Right forelimb (tissue), 1 donor: Measurements from ENCODE around the gene IGFBP6.
A peak's percentile ranks its signal among the peaks of the same experiment; 100 is the strongest.
"Not testable (repeated sequence)": the region's sequence is repeated elsewhere in the genome, so short reads cannot be mapped to it uniquely, and the experiment has no call there.

ENCODE experiments used
- DNase-seq: peaks from one replicate; pipeline ENCODE4 v3.0.0-alpha.2; 2018

The IGFBP6 gene

DNA sequence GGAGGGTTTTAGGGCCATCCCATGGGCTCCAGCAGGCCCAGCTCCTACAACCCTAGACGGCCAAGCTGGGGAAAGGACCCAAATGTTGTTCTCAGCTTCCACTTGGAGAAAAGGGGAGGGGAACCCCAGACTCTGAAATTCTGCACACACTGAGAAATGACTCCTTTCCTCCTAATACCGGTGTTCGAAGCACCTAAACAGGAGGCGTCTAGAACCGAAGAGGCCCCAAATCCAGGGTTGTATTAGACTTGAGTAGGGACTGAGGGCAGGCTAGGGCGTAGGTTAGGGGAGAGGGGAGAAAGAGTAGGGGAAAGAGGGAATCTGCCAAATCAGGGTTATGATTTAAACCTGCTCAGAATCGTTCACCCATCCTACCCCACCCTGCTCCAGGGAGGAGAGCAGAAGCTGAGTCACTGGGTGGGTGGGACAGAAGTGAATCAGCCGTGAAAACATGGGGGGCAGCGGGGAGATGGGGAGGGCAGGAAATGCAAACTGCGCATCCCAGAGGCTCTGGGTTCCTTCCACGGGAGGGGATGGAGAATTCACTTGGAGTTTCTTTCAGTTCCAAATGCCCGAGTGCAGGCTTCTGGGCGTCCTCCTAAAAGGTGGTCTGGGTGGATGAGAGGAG is 1.0 kb downstream of the IGFBP6 start:
- no peak for DNase-seq

DNA sequence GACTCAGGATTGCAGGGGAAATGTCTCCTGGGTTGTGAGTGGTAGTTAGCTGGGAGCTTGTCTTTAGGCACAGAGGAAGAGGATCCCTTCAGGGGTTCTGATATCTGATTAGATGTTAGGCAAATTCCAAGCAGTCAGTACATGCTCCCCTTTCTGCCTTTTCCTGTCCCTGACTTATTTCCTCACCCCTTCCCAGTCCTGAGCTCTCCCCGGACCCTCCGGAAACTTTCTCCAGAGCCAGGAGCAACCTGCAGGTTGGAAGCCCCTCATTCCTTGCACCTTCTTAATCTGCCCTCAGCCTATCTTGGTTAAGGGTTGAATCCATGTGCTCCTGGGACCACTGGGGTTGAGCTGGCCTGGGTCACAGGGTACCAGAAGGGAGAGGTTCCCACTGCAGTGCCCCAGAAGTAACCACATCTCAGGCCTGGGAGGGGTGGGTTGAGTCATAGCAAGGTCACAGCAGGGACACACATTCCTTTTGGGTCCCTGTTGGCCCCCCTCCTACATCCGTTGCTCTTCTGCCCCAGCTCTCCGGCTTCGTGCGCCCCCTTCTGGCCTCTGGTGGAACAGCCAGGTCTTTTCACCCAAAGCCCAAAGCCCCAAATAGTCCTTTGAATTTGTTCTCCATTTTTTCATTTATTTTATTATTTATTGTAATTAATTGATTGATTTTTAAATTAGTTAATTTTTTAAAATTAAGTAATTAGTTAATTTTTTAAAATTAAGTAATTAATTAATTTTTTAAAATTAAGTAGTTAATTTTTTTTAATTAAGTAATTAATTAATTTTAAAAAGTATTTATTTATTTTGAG is 1.8 kb downstream of the IGFBP6 start:
- DNase-seq, result peak; percentile 94

DNA sequence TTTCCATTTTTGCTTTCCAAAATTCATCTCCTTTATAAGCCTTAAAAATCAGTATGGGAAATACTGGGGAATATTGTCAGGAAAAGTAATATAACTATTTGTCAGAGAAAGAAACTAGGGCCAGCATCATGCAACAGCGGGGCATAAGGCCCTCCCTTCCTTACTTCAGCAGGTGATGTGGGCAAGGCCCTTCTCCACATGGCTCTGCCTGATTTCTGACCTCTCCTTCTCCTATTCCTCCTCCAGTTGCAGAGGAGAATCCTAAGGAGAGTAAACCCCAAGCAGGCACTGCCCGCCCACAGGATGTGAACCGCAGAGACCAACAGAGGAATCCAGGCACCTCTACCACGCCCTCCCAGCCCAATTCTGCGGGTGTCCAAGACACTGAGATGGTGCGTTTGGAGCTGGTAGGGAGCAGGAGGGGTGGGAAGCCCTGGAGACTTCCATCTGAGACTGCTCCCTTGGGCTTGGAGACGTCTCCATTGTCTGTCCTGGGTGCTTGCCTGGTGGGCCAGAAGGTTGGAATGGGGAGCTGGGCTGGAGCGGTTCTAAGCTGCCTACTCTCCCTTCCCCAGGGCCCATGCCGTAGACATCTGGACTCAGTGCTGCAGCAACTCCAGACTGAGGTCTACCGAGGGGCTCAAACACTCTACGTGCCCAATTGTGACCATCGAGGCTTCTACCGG is 3.1 kb downstream of the IGFBP6 start:
- DNase-seq, result no peak

DNA sequence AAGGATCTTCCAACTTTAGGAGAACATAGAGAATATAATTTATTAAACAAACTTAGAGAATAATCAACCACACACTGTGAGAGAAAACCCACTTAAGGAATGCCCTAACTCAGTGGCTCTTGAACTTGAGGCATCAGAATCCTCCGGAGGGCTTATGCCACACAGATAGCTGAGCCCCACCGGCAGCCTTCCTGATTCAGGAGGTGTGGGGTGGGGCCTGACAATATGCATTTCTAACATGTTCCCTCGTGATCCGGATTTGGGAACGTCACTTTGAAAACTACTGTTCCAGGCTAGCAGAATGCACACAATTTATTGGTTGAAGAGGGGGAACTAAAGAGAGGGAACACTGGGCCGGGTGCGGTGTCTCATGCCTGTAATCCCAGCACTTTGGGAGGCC is 3.8 kb downstream of the IGFBP6 start:
- no peak for DNase-seq

DNA sequence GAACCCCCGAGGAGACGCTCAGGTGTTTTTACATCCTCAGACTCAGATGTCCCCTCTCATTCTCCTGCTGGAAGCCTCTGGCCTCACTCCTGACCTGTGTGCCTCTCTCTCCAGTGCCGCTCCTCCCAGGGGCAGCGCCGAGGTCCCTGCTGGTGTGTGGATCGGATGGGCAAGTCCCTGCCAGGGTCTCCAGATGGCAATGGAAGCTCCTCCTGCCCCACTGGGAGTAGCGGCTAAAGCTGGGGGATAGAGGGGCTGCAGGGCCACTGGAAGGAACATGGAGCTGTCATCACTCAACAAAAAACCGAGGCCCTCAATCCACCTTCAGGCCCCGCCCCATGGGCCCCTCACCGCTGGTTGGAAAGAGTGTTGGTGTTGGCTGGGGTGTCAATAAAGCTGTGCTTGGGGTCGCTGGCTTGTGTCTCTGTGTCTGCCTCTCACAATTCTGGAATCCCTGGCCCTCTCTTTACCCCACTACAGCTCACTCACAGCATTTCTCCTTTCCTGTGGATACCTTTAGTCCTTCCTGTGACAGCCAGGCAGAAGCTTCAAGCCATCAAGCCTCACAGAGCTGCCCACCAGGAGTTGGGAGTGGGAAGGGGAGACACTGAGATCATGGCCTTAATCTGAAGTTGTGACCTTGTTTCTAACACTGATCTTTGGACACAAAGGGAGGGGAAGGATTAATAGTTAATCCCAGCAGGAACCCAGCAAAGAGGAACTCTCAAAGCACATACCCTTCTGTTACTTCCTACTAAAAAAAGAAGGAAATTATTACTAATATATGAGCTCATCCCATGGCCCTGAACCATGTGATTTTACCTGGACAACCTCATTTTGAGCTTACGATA is 4.7 kb downstream of the IGFBP6 start:
- no peak for DNase-seq

DNA sequence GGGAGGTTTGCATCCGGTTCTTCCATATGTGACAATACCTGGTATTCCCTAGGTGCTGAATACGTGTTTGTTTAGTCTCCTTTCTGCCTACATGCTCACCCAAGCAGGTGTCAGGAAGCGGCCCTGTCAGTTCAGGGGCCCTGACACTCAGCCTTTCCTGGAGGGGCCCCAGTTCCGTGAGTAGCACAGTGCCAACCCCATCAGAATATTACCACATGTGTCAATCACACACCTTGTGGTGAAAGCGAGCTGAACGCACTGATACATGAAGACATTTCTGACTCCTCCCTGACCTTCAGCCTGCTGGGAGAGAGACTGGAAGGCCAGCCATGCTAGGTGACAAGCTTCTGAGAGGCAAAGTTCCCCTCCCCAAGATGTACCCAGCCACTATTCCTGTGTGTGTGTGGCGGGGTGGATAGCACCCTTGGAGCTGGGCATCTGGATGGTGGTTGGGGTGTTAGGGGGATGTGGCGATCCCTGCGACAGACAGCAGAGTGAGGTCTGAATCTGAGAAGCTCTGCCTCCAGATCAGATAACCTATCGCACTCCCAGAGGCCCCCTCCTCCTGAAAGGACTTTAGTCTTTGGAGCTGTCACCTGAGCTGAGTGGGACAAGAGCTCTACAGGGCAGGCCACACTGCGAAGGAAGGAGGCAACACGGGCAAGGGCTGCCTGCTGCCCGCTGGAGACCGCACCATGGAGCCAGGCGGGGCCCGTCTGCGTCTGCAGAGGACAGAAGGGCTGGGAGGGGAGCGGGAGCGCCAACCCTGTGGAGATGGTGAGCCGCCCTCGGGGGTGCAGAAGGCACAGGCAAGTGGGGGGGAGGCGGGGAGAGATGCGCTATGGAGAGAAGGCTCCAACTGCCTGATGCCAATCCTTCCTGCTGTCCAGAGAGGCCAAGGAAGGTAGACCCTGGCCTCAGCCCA is 5.7 kb downstream of the IGFBP6 start, which contains the start of gene SOAT2:
TSS of gene SOAT2 (plus strand) at position 604 of the 925 bp plus-strand sequence. CDS start at position 696, 92 bp downstream.
- no peak for DNase-seq

DNA sequence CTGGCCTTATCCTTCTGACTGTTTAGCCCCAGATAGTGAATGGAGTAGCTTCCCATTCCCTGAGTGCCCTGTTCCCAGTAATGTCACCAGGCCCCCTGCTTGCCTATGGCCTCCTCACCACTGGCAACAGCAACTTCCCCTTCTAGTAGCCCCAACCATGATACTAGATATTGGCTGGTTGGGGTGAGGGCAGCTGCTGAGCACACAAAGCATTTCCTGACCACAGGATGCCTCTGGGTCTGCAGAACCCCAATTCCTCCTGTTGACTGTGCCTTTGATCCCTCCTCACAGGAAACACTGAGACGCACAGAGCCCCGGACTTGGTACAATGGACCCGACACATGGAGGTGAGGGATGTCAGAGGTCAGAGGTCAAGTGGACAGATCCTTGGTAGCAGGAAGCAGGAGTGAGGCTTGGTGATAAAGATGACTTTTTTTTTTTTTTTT is 6.4 kb downstream of the IGFBP6 start:
- no peak for DNase-seq

DNA sequence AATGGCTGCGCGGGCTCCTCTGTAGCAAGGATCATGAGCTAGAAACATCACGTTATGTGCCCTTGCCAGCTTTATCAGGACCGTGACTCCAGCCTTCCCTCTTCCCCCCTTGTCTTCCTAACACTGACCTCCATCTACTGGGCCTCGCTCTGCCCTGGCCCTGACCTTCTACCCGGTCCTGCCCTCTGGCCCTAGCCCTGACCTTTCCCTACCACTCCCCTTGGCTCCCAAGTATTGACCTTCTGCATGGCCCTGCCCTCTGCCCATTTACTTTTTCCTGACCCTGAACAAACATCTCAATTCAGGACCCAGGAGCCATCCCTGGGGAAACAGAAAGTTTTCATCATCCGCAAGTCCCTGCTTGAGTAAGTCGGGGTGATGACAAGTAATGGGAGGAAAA is 7.8 kb downstream of the IGFBP6 start:
- no peak for DNase-seq

DNA sequence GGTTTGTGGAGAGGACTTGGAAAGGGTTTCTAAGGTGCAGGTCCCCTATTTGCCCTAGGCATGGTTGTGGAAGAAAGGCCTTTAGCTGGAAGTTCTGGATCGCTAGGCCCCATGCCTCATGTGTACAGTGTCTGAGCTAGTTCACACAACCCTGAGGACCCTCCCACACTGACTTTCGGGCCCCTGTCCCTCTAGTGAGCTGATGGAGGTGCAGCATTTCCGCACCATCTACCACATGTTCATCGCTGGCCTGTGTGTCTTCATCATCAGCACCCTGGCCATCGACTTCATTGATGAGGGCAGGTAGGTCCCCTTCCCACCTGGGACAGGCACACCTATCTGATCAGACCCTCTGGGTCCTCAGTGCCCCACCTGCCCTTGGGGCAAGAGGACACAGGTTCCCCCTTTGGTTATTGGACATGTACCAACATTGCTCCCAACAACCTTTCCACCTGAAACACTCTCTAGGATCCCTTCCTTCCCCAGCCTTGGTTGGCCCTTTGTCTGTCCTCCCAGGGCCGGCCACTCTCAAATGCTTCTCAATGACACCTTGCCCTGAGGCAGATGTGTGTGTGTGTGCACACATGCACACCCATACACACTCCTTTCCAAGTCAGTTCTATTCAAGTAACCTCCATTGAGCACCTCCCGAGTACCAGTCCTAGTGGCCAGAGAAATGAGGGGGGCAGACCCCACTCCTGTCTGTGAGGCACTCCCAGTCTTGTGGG is 8.4 kb downstream of the IGFBP6 start:
- DNase-seq, result no peak

DNA sequence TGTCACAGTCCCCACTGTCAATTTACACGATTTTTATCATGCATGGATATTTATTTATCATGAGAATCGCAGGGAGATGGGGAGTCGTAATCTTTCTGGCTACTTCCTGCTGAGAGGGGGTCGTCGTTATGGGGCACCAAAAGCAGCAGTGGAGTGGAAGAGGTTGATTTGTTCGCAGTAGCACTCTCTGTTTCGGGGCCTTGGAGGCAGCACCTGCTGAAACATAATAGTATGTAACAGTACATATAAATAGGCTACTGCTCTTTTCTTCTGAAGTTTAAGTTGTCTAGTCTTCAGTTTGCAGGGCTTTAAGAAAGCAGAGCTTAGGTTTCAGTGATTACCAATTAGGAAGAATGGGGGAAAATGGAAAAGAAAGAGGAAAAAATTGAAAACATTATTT is 9.7 kb downstream of the IGFBP6 start:
- DNase-seq, result no peak

DNA sequence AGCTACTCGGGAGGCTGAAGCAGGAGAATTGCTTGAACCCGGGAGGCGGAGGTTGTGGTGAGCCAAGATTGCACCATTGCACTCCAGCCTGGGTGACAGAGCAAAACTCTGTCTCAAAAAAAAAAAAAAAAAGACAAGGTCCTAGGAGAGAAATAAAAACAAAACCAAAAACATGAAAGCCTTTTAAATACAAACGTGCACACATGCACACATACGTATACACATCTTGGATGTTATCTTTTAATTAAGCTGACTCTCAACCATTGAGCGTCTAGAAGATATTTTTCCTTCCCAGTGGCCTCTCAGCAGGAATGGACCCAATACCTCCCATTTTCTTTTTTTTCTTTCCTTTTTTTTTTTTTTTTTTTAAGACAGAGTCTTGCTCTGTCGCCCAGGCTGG is 15.0 kb downstream of the IGFBP6 start:
- DNase-seq, result not testable (repeated sequence)

DNA sequence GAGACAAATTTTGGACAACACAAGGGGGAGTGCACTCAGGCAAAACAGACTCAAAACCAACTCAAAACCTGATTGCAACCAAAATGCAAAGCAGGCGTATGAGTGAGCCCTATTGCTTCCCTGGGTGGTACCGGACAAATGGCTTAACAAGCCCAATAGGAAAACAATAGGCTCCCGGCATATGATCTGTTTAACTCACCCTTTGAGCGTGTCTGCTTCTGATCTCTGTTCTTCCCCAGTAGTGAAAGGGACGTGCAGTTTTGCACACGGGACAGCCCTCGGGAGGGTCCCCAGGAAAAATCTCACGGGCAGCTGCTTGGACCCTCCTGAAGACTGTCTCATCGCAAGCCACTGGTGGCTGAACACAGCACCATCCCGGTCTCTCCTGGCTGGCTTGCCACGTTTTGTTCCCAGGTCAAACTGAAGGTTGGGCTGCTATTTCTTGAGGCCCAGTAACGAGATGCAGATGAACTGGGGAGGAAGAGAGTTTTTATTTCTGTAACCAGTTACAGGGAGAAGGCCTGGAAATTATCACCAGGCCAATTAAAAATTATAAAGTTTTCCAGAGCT is 15.8 kb downstream of the IGFBP6 start:
- no peak for DNase-seq

DNA sequence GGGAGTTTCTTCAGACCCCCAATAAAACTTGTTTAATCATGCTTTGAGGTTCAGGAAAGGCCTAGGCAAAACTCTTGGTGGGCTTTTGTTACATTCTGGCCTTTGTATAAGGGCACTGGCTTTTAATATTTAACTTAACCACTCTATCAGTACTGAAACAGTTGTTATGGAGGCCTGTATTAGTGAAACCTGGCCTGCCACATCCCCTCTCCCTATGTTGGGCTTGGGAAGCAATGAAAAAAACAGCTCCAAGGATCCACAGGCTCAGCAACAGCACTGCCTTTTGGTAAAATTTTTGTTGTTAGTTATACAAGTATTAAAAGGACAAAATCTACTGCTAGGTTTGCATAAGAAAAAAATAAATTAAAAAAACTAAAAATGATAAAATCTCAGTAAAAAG is 16.5 kb downstream of the IGFBP6 start:
- DNase-seq, result no peak

DNA sequence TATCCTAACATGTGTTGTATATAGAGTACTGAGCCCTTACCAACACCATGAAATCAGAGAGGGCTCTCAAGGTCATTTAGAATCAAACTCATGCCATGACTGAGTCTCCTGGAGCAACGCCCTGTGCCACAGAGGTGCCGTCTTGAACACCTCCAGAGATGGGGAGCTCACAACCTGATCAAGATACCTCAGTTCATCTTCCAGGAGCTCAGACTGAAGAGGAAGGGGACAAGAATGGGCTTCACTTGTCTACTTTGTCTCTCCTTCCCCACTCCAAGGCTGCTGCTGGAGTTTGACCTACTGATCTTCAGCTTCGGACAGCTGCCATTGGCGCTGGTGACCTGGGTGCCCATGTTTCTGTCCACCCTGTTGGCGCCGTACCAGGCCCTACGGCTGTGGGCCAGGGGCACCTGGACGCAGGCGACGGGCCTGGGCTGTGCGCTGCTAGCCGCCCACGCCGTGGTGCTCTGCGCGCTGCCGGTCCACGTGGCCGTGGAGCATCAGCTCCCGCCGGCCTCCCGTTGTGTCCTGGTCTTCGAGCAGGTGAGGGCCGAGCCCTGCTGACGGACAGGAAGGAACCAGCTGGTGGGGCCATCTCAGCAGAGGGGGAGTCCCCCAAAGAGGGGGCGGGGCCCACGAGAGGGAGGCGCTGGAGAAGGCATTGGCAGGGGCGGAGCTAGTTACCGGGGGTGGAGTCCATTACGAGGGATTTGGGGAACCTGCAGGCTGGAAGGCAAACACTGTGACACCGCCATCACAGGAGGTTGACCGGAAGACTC is 17.8 kb downstream of the IGFBP6 start:
- no peak for DNase-seq

DNA sequence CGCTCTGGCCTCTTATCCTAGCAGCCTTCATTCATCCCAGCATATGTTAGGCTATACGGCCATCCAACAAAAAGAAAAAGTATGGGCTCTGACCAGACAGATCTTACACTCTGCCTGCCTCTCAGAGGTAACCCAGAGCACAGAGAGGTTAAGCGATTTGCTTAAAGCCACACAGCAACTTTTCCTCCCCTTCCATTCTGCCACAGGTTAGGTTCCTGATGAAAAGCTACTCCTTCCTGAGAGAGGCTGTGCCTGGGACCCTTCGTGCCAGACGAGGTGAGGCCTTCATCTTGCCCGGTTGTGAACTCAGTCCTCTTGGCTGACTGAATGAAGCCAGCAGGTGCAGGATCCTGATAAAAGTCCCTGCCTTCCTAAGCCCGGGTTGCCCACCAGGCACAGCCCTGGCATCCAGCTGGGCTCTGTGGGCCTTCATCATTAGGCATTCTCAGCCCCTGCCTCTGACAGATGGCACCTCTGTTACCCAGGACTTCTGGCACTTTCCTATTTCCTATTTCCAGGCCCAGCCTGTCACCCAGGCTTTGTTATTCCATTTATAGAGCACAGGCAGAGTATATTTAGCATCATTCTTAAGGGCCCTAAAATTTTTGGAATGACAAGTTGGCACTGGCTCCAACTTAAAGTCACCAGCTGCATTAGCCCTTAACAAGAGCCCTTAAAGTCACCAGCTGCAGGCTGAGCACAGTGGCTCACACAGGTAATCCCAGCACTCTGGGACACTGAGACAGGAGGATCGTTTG is 18.6 kb downstream of the IGFBP6 start:
- DNase-seq, result no peak

DNA sequence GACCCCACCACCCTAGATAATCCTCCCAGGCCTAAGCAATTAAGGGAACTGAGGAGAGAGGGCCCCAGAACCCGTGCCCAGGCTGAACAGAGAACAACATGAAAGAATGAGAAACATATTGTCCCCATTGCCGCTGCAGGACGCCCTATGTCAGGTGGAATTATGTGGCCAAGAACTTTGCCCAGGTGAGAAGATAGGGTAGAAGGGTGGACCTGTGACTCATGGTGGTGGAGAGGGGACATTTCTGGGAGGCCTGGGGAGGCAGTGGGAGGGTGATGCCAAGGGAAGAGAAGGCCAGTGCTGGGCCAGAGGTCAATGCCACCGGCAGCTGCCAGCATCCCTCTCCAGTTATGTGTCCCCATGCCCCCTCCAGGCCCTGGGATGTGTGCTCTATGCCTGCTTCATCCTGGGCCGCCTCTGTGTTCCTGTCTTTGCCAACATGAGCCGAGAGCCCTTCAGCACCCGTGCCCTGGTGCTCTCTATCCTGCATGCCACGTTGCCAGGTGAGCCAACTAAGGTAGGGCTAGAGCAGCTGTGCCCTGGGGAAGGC is 21.4 kb downstream of the IGFBP6 start:
- DNase-seq, result no peak

DNA sequence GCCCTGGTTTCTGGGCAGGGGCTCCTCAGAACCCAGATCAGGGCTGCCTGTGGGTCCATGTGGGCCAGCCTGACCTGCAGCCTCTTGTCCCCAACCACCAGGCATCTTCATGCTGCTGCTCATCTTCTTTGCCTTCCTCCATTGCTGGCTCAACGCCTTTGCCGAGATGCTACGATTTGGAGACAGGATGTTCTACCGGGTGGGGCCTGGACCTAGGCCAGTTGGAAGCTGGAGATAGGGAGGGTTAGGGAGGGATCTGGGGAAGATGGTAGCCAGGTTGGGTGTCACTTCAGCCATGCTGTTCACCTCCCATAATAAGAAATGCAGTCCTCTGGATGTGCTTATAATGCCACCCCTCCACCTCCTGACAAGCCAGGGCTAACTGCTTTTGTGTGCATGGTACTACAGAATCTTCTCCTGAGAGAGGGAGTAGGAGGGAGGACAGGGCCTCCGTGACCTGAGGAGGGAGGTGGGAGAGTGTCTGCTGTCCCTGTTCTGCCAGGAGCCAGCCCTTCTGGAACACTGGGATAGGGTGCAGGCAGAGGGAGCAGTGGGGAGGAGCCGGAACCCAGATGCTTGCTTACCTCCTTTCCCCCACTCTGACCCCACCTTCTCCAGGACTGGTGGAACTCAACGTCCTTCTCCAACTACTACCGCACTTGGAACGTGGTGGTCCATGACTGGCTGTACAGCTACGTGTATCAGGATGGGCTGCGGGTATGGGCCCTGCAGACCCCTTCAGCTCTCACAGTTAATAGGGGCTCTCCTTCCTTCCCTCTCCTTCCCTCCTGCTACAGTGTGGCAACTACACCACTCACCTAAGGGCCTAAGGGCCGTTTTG is 23.4 kb downstream of the IGFBP6 start:
- no peak for DNase-seq
